Activated naive CD4-positive, alpha-beta T cell treated with anti-CD3 and anti-CD28 coated beads, Interleukin-2, amount 50 U/mL, for 72 hours (primary cell): ENCODE results near the gene LRCH1. TPM values are rescaled to one million over a fixed set of nuclear protein-coding genes. Genes with fewer than 3 reads are reported as not detected.
A peak's percentile ranks its signal among the peaks of the same experiment; 100 is the strongest.

Source experiments
- ATAC-seq, 2 donors: fragments of 150-1000 bp; cut with Tn5 transposase; 2 replicates each; pipeline ENCODE4 v1.10.0; 2021; ENCODE audit warnings: mild to moderate bottlenecking in 2 of 2, moderate library complexity in 2 of 2
- DNase-seq, 2 donors: peaks; one replicate each; pipeline ENCODE4 v3.0.0; 2021 to 2022; ENCODE audit warnings: low spot score in 2 of 2
- H3K27ac Mint-ChIP-seq, 2 donors: one replicate each; pipeline ENCODE4 v1.8.0; 2022; ENCODE audit warnings: mild to moderate bottlenecking in 2 of 2, mixed read lengths in 2 of 2
- H3K36me3 Mint-ChIP-seq, 2 donors: one replicate each; pipeline ENCODE4 v1.8.0; 2022; ENCODE audit warnings: mixed read lengths in 2 of 2
- H3K9me3 Mint-ChIP-seq, 2 donors: one replicate each; pipeline ENCODE4 v1.8.0; 2022; ENCODE audit warnings: mixed read lengths in 2 of 2
- total RNA-seq, 2 donors: library from RNA; stranded (reverse); gene quantifications; one replicate each; pipeline ENCODE4 v1.2.3, GENCODE V29; 2022

Gene LRCH1
- total RNA-seq, 2 donors from 2014 or later = 17.5 to 21.5 TPM

DNA sequence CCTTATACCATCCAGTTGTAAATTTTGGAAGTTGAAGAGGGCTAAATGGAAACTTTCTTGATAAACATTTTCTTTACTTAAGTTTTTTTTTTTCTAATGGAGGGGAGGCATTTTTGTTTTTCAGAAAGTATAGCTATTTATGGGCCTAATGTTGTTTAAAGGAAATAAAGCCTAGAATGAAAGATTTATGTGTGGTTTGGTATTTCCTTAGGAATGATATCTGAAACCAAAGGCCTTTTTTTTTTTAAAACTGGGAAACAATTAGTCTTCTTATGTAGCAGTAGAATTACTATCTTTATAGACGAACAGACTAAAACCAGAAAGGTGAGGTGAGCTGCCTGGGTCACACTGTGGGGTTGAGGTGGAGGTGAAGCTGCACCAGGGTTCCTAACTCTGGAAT lies 163.9 kb downstream of the LRCH1 start:
- Mint-ChIP-seq H3K9me3 (no peaks in the 10 kb centered on the region), H3K36me3 (no peaks in the 10 kb centered on the region), H3K27ac (no peak overlapping the region)
- no peak for DNase-seq
- ATAC-seq = no peak

DNA sequence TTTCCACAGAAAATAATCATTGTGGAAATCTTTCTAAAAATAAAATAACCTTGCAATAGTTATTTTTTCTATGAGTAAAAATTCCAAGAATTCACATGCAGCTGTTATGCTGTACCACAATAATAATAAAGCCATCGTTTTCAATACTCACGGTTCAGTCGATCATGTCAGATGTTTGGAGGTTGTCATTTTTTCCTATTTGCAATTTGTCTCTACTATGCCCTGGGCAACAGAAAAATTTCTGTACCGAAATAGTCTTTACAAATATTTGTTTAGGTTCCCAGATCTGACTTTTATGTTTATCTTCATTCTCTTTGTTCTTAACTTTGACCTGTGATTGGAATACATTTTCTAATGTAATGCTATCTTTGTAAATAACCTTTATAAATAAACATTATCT lies 164.3 kb downstream of the LRCH1 start:
- no peaks in the 10 kb centered on the region for H3K9me3 Mint-ChIP-seq
- no peak for ATAC-seq
- no peak overlapping the region for H3K27ac Mint-ChIP-seq
- DNase-seq = no peak
- no peaks in the 10 kb centered on the region for H3K36me3 Mint-ChIP-seq

DNA sequence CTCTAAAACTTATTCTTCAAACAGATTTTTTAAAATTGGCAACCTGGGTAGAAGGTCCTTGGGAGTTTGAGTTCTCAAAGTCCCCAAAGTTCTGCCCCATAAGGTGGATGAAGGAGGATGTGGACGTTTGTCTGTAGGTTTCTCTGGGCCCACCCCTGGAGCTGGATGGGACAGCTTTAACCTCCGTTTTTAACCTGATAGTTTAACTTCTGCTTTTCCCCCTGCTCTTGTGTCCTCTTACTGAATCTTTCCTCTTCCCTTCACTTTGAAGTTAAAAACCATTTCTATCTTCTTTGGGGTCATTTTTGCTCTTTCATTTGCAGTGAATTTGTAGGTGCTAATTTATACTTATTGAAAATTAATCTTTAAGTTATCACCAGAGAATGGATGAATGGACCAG lies 164.9 kb downstream of the LRCH1 start:
- no peak for ATAC-seq
- H3K36me3 Mint-ChIP-seq = peaks cover 1% of the 10 kb centered on the region in 2 donors
- no peak overlapping the region for H3K27ac Mint-ChIP-seq
- H3K9me3 Mint-ChIP-seq = no peaks in the 10 kb centered on the region
- DNase-seq = no peak

DNA sequence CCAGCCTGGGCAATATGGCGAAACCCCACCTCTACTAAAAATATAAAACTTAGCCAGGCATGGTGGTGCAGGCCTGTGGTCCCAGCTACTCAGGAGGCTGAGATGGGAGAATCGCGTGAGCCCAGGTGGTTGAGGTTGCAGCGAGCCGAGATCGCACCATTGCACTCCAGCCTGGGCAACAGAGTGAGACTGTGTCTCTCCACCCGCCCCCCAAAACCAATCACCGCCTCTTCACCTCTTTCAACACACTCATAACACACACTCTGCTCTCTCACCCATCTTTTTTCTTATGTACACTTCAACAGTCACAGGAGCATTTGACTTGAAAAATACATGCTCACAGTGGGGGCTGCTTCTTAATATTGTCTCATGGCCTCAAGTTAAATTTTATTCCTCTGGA lies 167.2 kb downstream of the LRCH1 start:
- Mint-ChIP-seq H3K9me3 (no peaks in the 10 kb centered on the region), H3K36me3 (peaks cover 17 to 18% of the 10 kb centered on the region in 2 donors), H3K27ac (no peak overlapping the region)
- DNase-seq (no peak), ATAC-seq (no peak)

DNA sequence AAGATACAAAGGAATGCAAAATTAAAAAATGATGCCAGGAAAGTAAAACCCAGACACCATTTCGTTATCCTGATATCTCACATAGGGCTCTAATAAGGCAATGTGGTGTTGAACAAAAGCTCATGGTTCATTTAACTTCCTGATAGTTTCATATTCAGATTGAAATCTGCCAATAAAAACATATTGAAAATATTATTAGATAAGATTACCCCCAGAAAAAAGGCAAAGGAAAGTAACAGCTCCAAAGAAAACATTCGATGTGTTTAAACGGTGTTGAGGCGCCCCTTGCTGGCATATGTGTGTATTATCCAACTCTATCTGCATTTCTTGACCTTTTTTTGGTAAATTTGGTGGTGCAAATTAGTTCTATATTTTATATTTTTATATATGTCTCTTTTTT lies 168.1 kb downstream of the LRCH1 start:
- DNase-seq = peak in 1 of 2 donors; percentile 28
- no peak for ATAC-seq
- H3K9me3 Mint-ChIP-seq = no peaks in the 10 kb centered on the region
- H3K27ac Mint-ChIP-seq = no peak overlapping the region
- peaks cover 17 to 18% of the 10 kb centered on the region in 2 donors for H3K36me3 Mint-ChIP-seq

DNA sequence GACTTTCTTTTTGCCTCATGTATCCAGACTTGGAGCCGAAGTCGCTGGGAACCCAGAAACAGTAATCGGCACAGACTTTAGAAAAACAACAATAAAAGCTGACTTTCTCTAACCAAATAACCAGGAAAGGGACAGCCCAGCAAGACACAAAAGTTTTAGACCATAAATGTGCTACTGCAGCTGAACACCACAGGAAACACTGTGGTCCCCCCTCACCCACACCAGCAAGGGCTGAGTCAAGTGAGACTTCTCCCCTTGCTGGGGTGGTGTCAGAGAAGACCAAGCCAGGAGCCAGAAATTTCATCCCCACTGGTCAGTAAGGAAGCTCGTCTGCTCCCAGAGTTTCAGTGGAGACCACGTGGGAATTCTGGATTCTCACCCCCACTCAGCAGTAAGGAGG lies 173.4 kb downstream of the LRCH1 start:
- Mint-ChIP-seq H3K36me3 (peaks cover 17 to 25% of the 10 kb centered on the region in 2 donors), H3K9me3 (no peaks in the 10 kb centered on the region), H3K27ac (peak overlapping the region in 1 of 2 donors; percentile 3)
- ATAC-seq (no peak), DNase-seq (no peak)

DNA sequence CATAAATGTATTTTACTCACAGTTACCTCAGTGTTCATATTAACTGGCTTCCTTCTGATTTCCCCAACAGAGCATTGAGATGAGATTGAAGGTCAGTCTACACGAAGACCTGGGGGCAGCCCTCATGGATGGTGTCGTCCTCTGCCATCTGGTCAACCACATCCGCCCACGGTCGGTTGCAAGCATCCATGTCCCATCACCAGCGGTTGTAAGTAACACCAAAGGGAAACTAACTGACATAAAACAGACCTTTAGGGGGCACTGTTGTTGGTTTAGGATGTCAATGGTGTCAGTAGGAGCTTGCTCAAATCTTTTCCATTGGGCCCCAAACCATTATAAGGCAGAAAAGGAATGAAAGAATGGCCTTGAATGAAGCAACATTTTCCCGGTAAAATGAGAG lies 175.8 kb downstream of the LRCH1 start:
- peak in 1 of 2 donors; percentile 7 for DNase-seq
- H3K36me3 Mint-ChIP-seq = peaks cover 16 to 19% of the 10 kb centered on the region in 2 donors

DNA sequence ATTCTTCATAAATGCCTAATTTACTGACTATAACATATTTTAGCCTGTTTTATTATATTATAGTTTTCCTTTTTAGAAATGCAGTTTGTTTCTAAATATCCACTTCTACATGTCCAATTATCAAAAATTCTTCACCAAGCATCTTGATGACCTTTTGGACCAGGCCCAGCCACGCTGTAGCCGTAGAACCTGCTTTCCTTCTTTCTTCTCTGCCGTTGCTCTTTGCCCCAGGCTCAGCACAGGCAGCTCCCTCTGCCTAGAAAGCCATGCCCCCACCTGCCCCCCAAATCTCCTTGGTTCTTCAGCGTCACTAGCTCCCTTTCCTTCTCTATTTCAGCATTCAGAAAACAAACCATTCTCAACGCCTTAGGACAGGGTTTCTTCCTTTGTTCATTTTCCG lies 178.6 kb downstream of the LRCH1 start:
- H3K9me3 Mint-ChIP-seq = no peaks in the 10 kb centered on the region
- H3K36me3 Mint-ChIP-seq = peaks cover 5 to 8% of the 10 kb centered on the region in 2 donors
- ATAC-seq = no peak
- no peak for DNase-seq
- peak overlapping the region in 1 of 2 donors; percentile 62 for H3K27ac Mint-ChIP-seq

More for the DNA sequence above, 175.8 kb downstream of the LRCH1 start:
- no peak overlapping the region for H3K27ac Mint-ChIP-seq
- no peaks in the 10 kb centered on the region for H3K9me3 Mint-ChIP-seq
- peak; percentile 40 to 71 for ATAC-seq

DNA sequence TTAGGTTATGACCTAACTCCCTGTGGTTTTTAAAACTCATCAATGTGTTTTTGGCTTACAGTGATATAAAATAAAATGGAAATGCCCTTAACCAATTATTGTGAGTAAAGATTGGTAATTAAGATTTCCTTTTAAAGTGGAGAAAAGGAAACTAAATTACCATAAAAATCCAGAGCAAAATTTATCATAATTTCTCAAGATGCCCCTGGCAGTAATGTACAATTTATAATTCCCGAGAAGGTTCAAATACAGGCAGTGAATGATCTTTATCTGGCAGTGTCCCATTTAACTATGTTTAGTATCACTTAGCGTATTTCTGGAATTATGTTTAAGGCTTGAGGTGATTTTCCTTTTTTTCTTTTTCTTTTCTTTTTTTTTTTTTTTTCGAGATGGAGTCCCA lies 182.5 kb downstream of the LRCH1 start:
- ATAC-seq = no peak
- no peak overlapping the region for H3K27ac Mint-ChIP-seq
- no peak for DNase-seq
- peaks cover 0 to 5% of the 10 kb centered on the region in 2 donors for H3K36me3 Mint-ChIP-seq
- H3K9me3 Mint-ChIP-seq = no peaks in the 10 kb centered on the region

DNA sequence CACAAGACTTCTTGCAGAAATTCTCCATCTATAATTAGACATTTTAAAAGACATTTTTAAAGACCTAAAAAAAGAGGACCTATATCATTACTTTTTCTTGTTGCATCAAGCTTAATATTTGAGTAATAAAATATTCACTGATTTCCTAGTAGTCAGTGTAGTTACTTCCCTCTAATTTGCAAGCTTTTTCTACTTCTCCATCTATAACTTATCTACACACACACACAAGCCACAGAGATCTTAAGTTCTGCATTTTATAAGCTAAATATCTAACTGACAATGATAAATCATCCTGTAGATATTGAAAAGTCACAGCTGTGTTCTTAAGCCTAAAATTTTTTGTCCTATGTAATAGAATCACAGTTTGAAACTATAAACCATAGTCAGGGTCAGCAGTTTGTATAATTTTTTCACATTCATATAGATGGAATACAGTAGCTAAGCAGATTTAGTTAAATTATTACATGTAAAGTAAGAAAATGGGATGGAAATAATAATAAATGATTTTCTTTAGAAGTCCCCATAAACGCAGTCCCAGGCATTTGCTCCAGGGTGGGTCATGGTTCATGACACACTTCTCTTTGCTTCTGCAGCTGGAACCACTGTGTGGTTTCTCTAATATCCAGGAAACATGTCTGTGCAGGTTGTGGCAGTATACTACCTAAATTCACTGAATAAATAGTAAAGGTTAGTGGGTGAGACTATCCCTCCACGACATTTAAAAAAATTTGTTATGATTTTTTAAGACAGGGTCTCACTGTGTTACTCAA lies 183.8 kb downstream of the LRCH1 start:
- ATAC-seq = no peak
- Mint-ChIP-seq H3K27ac (no peak overlapping the region), H3K36me3 (peaks cover 0 to 3% of the 10 kb centered on the region in 2 donors), H3K9me3 (no peaks in the 10 kb centered on the region)
- DNase-seq = no peak

DNA sequence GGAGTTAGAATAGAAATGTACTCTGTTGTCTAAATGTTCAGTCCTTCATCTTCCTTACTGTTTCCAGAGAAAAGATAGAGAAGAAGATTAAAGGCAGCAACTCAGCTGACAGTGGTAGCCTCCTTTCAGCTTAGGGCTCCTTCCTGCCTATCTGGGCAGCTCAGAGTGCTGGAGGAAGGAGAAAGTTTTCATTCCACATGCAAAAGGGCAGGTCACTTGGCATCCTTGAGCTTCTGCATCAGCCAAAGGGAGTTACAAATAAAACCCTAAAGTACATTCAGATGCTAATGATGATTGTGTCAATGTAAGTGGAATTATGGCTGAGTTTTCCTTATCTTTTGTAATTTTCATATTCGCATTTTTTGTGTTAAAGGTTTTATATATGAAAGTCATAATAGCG lies 185.1 kb downstream of the LRCH1 start:
- ATAC-seq = no peak
- no peaks in the 10 kb centered on the region for H3K36me3 Mint-ChIP-seq

DNA sequence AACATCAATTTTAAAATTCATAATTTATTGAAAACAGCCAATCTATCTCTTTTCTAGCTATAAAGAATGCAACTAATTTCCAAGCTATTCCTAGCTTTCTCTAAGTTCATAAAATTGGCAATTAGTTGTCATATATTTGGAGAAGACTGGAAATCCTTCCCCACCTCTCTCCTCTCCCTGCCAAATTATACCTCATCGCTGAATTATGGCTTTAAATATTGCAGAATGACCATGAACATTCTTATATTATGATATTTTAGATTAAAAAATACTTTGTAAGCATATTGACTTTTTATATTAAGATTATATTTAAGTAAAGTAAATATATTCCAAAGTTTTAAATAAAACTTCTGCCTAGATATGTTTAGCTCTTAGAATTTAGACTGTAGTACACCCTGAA lies 185.8 kb downstream of the LRCH1 start:
- H3K27ac Mint-ChIP-seq = no peak overlapping the region
- no peak for DNase-seq
- no peak for ATAC-seq
- no peaks in the 10 kb centered on the region for H3K36me3 Mint-ChIP-seq
- no peaks in the 10 kb centered on the region for H3K9me3 Mint-ChIP-seq

More for the DNA sequence above, 185.1 kb downstream of the LRCH1 start:
- no peak overlapping the region for H3K27ac Mint-ChIP-seq
- no peak for DNase-seq
- H3K9me3 Mint-ChIP-seq = no peaks in the 10 kb centered on the region

DNA sequence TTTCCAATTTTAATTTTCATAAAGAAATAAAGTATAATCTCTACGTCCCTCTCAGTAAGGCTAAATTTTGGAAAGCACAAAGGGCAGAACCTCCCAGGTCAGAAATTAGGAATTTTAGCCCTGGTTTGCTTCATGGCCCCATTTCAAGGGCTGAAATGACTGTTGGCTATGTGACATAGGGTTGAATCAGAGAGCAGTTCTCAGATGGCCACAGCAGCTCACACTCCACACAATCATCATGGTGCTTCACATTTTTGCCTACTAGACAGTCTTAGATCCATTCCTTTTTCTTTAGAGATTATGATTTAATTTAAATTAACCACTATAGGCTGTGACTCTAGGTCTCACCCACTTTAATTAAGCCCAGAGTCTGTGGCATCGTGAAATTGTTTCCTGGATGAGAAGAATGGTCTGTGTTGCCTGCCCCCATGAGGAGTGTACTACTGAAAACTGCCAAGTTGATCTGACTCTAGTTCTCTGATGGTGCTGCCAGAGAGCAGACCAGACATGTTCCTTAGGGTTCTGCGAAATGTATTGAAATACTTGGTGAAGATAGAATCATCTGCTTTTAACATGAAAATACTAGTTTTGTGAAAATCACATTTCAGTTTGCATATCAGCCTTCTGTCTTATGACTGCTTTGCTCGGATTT lies 186.6 kb downstream of the LRCH1 start:
- ATAC-seq (no peak), DNase-seq (no peak)
- Mint-ChIP-seq H3K9me3 (no peaks in the 10 kb centered on the region), H3K36me3 (no peaks in the 10 kb centered on the region), H3K27ac (no peak overlapping the region)

DNA sequence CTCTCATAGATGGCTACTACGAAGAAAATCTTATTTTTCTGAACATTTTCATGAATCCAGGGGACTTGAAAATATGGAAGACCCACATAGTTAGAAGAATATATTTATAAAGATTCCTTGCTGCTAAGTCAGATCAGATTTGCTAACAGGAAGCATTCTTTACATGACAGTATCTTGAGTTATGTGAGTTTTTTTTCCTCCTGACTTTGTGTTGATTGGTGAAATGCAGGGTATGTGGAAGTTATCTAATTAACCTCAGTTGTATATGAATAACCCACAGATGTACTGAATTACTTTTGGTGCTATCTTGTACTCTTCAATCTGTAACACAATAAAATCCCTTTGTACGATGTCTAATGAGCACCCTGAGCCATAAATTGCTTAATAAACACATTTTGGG lies 190.2 kb downstream of the LRCH1 start:
- Mint-ChIP-seq H3K27ac (no peak overlapping the region), H3K36me3 (peaks cover 4 to 19% of the 10 kb centered on the region in 2 donors), H3K9me3 (no peaks in the 10 kb centered on the region)
- ATAC-seq = no peak
- no peak for DNase-seq

DNA sequence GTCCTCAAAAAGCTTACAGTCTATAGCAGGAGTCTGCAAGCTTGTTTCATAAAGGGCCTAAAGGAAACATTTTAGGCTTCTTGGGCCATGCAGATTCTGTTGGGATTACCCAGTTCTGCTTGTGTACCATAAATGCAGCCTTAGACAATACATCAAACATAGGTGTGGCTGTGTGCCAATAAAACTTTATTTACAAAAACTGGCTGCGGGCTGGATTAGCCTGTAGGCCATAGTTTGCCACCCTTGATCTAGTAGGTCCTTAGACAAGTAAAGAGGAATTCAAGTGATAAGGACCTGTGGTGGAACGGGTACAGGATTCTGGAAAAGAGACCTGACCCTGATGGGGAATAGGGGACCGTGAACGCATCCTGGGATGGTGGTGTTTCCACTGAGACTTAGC lies 192.1 kb downstream of the LRCH1 start:
- DNase-seq (no peak), ATAC-seq (no peak)
- Mint-ChIP-seq H3K36me3 (peaks cover 4 to 19% of the 10 kb centered on the region in 2 donors), H3K27ac (peak overlapping the region in 1 of 2 donors; percentile 17), H3K9me3 (no peaks in the 10 kb centered on the region)

DNA sequence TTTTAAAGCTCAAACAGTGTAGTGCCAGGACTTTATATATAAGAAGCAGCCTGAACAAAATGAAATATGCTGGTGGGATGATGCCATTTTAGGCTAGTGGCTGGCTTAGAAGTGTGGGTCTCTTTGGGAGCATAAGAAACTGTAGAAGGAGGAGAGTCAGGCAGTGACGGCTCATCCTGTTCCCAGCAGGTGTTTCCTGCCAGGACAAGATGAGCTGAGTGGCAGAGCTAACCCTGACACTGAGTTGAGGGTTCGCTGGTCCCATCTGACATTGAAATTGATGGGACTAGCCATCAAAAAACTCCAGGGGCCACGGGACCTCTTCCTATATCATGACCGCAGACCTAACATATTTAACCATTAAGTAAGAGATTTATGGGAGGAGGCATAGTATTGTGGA lies 192.7 kb downstream of the LRCH1 start:
- ATAC-seq = no peak

DNA sequence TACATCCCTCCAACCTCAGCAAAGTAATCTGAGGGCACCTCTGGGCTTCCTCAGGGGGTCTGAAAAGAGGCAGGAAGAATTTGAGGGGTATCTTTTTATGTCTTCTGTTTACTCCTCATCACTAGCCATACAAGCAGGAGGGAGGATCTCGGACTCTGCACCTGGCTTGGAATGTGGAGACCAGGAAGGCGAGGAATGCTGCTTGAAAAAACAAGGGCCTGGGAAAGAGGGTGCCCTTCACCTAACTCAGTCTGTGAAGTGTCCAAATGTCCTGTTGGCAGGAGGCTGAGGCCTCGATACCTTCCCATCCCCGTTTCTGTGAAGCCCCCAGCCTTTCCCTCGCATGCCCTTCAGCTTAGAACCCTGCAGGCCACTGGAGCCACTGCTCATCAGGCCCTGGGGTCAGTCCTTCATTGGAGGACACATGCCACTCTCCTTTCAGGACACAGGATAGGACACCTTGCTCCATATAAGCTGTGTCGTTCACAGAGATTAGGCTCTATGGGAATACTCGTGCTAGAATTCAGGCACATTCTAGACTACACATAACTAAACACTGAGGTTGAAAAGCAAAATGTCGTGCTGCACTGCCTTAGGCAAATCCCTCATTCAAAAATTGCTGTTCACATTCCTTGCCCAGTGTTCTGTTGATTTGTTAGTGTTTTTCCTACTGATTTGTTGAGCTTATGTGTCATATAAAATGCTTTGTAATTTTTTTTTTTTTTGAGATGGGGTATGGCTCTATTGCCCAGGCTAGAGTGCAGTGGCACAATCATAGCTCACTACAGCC lies 194.3 kb downstream of the LRCH1 start:
- Mint-ChIP-seq H3K36me3 (peaks cover 4 to 33% of the 10 kb centered on the region in 2 donors), H3K9me3 (no peaks in the 10 kb centered on the region), H3K27ac (peak overlapping the region in 1 of 2 donors; percentile 68)
- no peak for ATAC-seq
- no peak for DNase-seq

More for the DNA sequence above, 192.7 kb downstream of the LRCH1 start:
- DNase-seq = no peak
- peaks cover 4 to 21% of the 10 kb centered on the region in 2 donors for H3K36me3 Mint-ChIP-seq
- no peaks in the 10 kb centered on the region for H3K9me3 Mint-ChIP-seq
- H3K27ac Mint-ChIP-seq = no peak overlapping the region
